GM21367 (cell line): ENCODE measurements around the gene LSM12.
"Not testable (repeated sequence)": the region's sequence is repeated elsewhere in the genome, so short reads cannot be mapped to it uniquely, and the experiment has no call there.

Experiments used
- ATAC-seq: cut with Tn5 transposase; IDR thresholded peaks from one replicate; pipeline ENCODE4 v1.9.1; 2021; ENCODE audit not compliant: unreplicated experiment

LSM12 gene

DNA sequence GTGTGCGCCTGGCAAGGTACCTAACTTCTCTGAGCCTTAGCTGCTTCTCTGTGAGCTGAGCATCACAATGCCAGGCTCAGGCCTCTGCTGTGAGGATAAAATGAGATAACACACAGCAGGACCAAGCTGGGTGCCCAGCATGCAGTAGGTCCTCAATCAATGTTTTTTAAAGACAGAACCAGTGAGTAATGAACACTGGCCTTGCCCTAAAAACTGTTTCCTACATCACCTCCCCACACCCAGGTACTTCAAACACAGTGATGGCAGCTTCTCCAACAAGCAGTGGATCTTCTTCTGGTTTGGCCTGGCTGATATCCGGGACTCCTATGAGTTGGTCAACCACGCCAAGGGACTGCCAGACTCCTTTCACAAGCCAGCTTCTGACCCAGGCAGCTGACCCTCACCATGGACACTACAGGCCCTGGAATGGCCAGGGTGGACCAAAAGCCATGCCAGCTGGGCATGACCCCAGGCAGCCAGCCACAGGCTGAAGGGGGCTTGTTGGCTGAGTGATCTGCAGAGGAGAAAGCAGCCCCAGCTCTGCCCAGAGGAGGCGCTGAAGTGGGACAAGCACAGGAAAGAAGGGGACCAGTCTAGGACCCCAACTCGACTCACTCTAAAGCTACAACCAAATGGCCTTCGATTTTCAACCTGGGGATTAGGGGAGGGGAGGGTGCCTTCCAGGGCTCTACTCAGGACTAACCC is 58.1 kb downstream of the LSM12 start:
- no peak for ATAC-seq

GRCh38 chr17:44007346-44008204 is 58.9 kb downstream of the LSM12 start:
- no peak for ATAC-seq

GRCh38 chr17:44006598-44007345 is 59.7 kb downstream of the LSM12 start:
- ATAC-seq: no peak

DNA sequence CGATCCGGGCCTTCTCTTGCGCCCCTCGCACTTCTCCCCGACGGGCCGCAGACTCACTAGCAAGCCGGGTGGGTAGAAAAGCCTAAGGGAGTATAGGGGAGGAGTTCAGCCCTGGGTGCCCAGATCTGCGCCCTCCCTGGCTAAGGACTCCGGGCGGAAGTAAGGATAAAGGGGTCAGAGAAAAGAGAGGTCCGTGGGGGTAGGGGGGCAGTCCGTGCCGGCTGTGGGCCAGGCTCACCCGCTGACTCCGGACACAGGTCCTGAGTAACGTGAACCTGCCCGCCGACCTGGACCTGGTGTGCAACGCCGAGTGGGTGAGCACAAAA is 60.2 kb downstream of the LSM12 start:
- ATAC-seq: no peak

DNA sequence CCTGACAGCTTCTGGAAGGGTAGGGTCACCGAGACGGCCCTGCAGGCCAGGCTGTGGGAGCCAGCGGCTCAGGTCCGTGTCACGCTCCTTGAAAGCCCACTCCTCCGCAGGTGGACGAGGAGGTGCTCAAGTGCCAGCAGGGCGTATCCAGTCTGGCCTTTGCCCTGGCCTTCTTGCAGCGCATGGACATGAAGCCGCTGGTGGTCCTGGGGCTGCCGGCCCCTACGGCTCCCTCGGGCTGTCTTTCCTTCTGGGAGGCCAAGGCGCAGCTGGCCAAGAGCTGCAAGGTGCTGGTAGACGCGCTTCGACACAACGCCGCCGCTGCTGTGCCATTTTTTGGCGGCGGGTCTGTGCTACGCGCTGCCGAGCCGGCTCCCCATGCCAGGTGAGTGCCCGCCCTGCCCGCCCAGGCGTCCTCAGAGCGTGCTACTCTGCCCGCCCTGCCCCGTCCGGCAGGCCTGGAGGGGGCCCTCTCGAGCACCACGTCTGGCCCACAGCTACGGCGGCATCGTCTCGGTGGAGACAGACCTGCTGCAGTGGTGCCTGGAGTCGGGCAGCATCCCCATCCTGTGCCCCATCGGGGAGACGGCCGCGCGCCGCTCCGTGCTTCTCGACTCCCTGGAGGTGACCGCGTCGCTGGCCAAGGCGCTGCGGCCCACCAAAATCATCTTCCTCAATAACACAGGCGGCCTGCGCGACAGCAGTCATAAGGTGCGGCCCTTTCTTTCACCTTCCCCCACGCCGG is 60.8 kb downstream of the LSM12 start:
- no peak for ATAC-seq

GRCh38 chr17:44004761-44005526 is 61.5 kb downstream of the LSM12 start:
- ATAC-seq: no peak

DNA sequence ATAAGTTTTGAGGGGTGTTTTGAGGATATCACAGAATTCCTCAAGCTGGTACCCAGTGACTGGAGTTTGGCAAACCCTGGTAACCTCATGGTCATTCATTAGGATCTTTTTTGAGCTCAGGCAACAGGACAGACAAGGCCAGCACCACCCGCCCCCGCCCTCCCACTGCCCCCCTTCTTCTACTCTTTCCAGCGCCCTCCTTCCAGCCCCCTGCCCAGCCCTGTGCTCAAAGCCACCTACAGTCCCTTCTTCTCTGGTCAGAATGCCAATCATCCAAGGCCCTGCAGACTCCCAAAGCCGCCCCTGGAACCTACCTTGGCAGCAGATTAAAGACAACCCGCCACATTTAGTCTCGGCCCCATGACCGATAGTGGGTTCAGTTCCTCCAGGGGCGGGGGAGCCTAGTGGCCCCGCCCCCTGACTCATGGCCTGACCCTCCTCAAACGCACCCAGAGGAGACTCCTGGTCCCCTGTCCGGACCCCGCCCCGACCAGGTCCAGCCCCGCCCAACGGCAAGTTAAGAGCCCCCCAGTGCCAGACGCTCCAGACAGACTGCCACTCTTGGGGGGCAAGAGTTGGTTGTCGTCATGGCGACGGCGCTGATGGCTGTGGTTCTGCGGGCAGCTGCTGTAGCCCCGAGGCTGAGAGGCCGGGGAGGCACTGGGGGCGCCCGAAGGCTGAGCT is 62.3 kb downstream of the LSM12 start, which contains the start of gene NAGS:
NAGS (plus strand) TSS at position 546 of the 684 bp plus-strand sequence; CDS start at position 588, 42 bp downstream.
- no peak for ATAC-seq

GRCh38 chr17:44002141-44002848 is 64.2 kb downstream of the LSM12 start:
- ATAC-seq: no peak

DNA sequence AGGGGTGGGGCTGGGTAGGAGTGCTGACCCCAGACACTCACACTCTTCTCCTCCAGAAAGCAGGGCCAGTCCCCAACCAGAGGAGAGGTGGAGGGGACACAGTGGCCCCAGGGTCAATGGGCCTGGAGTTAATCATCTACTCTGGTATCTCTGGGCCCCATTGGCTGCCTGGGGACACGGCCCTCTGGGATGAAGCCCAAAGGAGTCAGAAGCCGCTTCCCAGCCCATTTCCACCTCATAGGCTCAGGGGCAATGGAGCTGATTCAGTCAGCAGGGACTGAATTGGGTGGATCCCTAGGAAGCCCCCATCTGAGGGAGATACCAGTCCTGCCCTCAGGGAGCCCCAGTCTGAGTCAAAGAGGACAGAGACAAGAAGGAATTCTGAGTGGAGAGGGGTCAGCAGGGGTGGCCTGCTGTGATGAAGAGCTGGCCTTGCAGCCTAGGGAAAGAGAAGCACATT is 65.0 kb downstream of the LSM12 start:
- ATAC-seq: no peak

DNA sequence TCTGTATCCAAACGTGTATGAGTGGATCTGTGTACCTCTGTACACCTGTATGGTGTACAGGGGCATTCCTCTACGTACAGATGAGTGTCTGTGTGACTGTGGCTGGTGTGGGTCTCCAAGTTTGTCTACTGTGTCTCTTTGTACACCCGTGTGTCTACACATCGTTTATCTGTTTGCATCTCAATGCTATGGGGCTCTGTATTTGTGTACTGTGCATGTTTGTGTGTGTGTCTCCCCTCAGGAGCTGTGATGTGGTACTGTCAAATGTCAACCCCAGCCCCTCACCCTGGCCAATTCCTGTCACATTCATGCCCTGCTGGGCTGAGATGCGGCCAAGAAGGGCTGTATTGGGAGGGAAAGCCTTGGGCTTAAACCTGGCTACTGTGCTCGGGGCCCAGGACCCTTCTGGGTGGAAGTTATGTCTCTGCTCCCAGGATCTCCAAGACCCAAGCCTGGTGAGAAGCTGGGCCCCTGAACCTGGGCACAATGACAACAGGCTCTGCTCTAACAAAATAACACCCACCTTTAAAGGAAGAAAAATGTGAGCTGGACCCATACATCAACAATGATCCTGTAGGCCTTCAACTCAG is 65.5 kb downstream of the LSM12 start:
- ATAC-seq: no peak

GRCh38 chr17:44000141-44000860 is 66.2 kb downstream of the LSM12 start:
- no peak for ATAC-seq

- ATAC-seq: no peak
Observed at GRCh38 chr17:43999024-43999423, 67.4 kb downstream of the LSM12 start.

- no peak for ATAC-seq
Observed at GRCh38 chr17:43998552-43998951, 67.9 kb downstream of the LSM12 start.

DNA sequence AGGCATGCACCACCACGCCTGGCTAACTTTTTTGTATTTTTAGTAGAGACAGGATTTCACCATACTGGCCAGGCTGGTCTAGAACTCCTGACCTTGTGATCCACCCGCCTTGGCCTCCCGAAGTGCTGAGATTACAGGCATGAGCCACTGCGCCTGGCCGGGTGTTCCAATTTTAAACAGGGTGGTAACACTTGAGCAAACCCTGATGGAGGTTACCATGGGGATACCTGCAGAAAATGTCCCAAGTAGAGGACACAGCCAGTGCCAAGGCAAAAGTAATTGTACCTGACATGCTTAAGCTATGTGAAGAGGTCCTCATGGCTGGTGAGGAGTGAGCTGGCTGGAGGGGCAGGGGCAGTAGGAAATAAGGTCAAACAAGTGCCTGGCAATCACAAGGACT is 69.3 kb downstream of the LSM12 start:
- ATAC-seq: not testable (repeated sequence)

GRCh38 chr17:43995150-43995471 is 71.4 kb downstream of the LSM12 start:
- ATAC-seq: no peak

DNA sequence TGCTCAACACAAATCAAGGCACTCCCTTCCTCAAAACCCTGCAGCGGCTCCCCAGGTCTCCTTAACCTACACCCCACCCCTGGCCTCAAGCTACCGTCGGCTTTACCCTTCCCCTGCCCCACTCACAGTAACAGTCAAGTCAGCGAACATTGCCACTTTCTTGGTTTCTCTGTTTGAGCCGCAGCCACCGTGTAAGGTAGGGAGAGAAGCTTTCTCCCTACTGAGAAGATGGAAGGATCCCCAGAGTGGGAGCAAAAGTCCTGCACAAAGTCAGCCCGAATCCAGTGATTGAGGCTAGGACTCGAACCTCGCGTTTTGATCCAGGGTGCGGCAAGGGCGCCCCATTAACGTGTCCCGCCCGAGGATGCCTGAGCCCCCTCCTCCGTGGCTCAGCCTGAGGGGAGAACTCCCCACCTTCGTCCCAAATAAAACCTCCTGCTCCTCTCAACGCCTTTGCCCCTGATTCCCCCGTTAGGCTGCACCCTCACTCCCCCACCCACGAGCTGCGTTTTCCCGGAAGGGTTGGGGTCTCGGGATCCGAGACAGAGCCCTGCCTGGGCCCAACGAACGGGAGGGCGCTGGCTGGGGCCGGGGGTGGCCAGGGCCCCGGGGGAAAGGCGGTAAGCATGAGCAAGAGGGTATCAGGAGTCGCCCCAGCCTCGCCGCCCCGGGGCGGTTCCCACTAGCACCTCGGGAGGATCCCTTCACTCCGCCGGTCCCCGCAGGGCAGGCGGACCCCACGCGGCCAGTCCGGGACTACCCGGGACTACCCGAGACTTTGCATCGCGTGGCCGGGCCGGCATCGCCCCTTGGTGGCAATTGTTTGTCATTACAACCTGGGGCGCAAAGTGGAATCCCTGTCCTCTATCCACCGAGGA is 72.0 kb downstream of the LSM12 start:
- no peak for ATAC-seq

GRCh38 chr17:43992641-43993040 is 73.8 kb downstream of the LSM12 start:
- ATAC-seq: no peak
